SJSA1 (cell line): ENCODE data around the gene CALML5. TPM values are rescaled to one million over a fixed set of nuclear protein-coding genes. Genes with fewer than 3 reads are reported as not detected.

ENCODE experiments used
- DNase-seq, 2 experiments: peaks; one replicate each; pipeline ENCODE4 v3.0.0-alpha.2; 2015 to 2020; ENCODE audit warnings: low spot score in 2 of 2, low read depth in 1 of 2
- H3K27ac ChIP-seq: fragments of 250-450 bp; sonication (Bioruptor Pico); 2 replicates; pipeline ENCODE4 v1.5.1; 2020; ENCODE audit warnings: mild to moderate bottlenecking, moderate library complexity
- H3K27me3 ChIP-seq: fragments of 250-450 bp; sonication (Bioruptor Pico); replicated peaks from 2 replicates; pipeline ENCODE4 v1.5.1; 2020; ENCODE audit warnings: mild to moderate bottlenecking, moderate library complexity
- H3K36me3 ChIP-seq: fragments of 250-450 bp; sonication (Bioruptor Pico); 2 replicates; pipeline ENCODE4 v1.5.1; 2020; ENCODE audit warnings: mild to moderate bottlenecking
- H3K4me1 ChIP-seq: fragments of 250-450 bp; sonication (Bioruptor Pico); replicated peaks from 2 replicates; pipeline ENCODE4 v1.6.1; 2021; ENCODE audit warnings: mild to moderate bottlenecking
- H3K4me3 ChIP-seq: fragments of 250-450 bp; sonication (Bioruptor Pico); 2 replicates; pipeline ENCODE4 v1.5.1; 2020; ENCODE audit warnings: mild to moderate bottlenecking
- H3K9me3 ChIP-seq: fragments of 250-450 bp; sonication (Bioruptor Pico); replicated peaks from 2 replicates; pipeline ENCODE4 v1.5.1; 2020; ENCODE audit warnings: mild to moderate bottlenecking
- total RNA-seq: library from RNA; depleted of rRNA; stranded (reverse); fragments of >200 nt; shearing (Covaris generic); gene quantifications from 2 replicates; pipeline ENCODE4 v1.2.3, GENCODE V29; 2014; rRNA removed

CALML5 gene
- total RNA-seq, 1 experiment from 2014 or later: not detected

DNA sequence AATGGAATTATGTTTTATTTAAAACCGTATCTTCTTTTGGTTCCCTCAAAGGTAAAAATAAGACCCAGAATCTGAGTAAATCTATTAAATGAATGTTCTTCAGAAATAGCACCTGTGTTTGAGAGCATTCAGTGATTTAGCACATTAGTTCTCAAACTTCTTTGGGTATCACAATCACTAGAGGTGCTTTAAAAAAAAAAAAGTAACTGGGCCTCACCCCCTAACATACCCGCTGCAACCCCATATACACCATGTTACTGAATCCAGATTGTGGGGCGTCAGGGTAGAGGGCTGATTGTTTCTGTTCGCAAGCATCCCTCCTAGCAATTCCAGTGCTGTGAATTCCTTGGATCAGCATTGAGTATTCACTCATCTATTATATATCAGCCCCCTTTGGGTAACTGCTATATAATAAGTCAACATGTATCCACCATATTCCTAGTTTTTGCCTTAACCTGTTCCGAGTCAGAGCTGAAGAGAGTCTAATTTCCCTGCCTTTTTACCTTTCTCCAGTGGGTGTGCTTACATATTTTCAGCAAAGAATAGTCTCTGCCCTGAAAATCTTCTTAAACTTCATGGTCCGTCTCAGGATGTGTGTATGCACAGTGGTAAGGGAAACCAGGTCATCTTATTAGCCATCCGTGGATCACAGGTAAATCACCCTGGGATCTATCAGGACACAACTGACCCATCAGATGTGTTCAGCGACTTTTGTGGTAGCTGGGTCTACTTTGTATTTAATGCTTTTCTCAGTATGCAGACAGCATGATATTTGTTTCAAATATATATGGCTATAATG, 40.2 kb downstream of the CALML5 start:
- no peak overlapping the region for H3K4me3 ChIP-seq

GRCh38 chr10:5458425-5458824, 40.9 kb downstream of the CALML5 start:
- Histone ChIP-seq H3K27ac (no peak overlapping the region), H3K4me3 (no peak overlapping the region), H3K36me3 (peaks cover 78% of the 10 kb centered on the region), H3K9me3 (no peaks in the 10 kb centered on the region), H3K27me3 (no peaks in the 10 kb centered on the region), H3K4me1 (no peaks in the 10 kb centered on the region)
- no peak for DNase-seq

More for the DNA sequence above, 40.2 kb downstream of the CALML5 start:
- H3K36me3 ChIP-seq: peaks cover 70% of the 10 kb centered on the region
- no peaks in the 10 kb centered on the region for H3K9me3 ChIP-seq
- H3K27me3 ChIP-seq: no peaks in the 10 kb centered on the region
- H3K4me1 ChIP-seq: no peaks in the 10 kb centered on the region
- DNase-seq: no peak
- no peak overlapping the region for H3K27ac ChIP-seq

DNA sequence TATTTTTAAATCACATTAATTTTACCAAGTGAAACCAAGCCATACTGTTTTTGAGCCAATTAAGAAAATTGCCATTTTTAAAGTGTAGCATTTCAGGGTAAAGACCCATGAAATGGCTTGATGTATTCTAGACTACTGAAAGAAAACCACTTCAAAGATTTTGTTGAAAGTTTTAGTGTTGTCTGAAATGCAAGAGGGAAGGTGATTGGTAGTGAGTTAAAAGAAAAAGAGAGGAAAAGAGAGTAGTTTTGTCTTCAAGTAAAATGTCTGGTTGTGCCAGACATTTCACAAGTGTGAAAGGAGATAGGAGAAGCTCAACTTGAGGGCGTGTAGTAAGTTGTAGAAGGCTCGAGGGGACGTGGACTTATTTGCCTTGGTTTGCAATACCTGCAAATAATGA, 41.6 kb downstream of the CALML5 start:
- Histone ChIP-seq H3K27me3 (no peaks in the 10 kb centered on the region), H3K4me1 (no peaks in the 10 kb centered on the region), H3K27ac (no peak overlapping the region), H3K9me3 (no peaks in the 10 kb centered on the region), H3K36me3 (peaks cover 85% of the 10 kb centered on the region), H3K4me3 (no peak overlapping the region)
- DNase-seq: no peak

DNA sequence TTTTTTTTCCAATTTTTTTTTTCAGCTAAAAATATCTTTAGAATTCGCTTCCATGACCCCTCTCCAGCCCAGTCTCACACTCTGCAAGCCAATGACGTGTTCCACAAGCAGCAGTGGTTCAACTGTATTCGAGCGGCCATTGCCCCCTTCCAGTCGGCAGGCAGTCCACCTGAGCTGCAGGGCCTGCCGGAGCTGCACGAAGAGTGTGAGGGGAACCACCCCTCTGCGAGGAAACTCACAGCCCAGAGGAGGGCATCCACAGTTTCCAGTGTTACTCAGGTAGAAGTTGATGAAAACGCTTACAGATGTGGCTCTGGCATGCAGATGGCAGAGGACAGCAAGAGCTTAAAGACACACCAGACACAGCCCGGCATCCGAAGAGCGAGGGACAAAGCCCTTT, 42.8 kb downstream of the CALML5 start:
- Histone ChIP-seq H3K9me3 (no peaks in the 10 kb centered on the region), H3K4me1 (no peaks in the 10 kb centered on the region), H3K4me3 (no peak overlapping the region), H3K27me3 (no peaks in the 10 kb centered on the region), H3K36me3 (peaks cover 95% of the 10 kb centered on the region), H3K27ac (no peak overlapping the region)
- DNase-seq: no peak

GRCh38 chr10:5453749-5454489, 45.5 kb downstream of the CALML5 start:
- DNase-seq: no peak
- Histone ChIP-seq H3K4me1 (peaks cover 12% of the 10 kb centered on the region), H3K27me3 (no peaks in the 10 kb centered on the region), H3K27ac (no peak overlapping the region), H3K4me3 (no peak overlapping the region), H3K9me3 (no peaks in the 10 kb centered on the region), H3K36me3 (peaks cover 71% of the 10 kb centered on the region)

DNA sequence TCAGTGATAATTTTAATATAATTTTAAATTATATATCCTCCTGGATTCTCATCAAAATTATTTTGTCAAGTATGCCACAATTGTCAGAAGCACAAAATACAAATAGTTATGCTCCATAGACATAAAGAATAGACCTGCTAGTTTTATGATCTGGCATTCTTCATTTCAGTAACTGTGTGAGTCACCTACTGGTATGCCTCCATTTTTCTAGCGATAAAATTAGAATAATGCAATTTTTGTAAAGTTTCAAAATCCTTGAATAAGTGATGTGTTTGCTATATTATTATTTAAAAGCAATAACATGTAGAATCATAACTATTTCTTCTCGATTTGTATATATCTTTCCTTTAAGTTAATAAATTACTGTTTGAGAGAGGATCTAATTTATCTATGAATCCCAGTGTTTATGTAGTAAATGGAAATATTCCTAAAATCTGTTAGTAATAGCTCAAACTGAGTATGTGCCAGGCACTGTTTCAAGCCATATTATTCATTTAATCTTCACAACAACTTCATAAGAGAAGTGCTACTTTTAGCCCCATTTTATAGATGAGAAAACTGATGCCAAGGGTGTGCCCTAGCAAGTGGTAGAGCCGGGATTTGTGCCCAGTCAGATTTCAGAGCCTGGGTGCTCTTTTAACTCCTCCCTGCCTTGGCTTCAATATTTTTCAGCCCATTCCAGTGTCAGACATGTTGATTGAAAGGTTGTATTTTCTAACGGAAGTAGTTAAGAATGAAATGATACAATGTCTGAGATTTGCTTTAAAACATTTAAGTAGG, 48.6 kb downstream of the CALML5 start:
- no peaks in the 10 kb centered on the region for H3K9me3 ChIP-seq
- peaks cover 33% of the 10 kb centered on the region for H3K4me1 ChIP-seq
- H3K27me3 ChIP-seq: no peaks in the 10 kb centered on the region
- H3K4me3 ChIP-seq: no peak overlapping the region
- no peak for DNase-seq
- peaks cover 47% of the 10 kb centered on the region for H3K36me3 ChIP-seq
- H3K27ac ChIP-seq: no peak overlapping the region

- Histone ChIP-seq H3K36me3 (peaks cover 38% of the 10 kb centered on the region), H3K4me3 (no peak overlapping the region; the same call in 1 of the 2 replicates), H3K27ac (peak overlapping the region; percentile 50), H3K27me3 (no peaks in the 10 kb centered on the region), H3K4me1 (peaks cover 33% of the 10 kb centered on the region), H3K9me3 (no peaks in the 10 kb centered on the region)
- DNase-seq: peak in 1 of 2 experiments; percentile 59
These were observed 49.5 kb downstream of the CALML5 start for GRCh38 chr10:5449823-5450222.

DNA sequence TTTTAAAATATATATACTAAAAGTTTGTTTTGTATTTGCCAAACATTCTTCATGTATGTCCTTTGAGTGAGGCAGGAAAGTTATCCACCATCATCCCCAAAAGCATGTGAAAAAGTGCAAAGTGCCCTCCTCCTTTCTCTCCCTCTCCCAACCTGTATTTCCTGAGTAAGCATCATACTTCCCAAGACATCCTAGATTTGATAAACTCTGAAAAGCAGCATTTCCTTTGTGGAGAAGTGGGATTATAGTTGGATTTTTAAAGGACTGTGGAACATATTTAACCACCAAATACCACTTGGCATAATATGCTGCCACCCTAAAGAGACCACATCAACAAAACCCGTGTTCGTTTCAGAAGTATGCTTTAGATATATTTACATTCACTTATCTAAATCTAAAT, 50.1 kb downstream of the CALML5 start:
- peaks cover 32% of the 10 kb centered on the region for H3K36me3 ChIP-seq
- H3K4me1 ChIP-seq: peaks cover 33% of the 10 kb centered on the region
- H3K27me3 ChIP-seq: no peaks in the 10 kb centered on the region
- H3K9me3 ChIP-seq: no peaks in the 10 kb centered on the region
- no peak for DNase-seq
- H3K4me3 ChIP-seq: no peak overlapping the region; the same call in 1 of the 2 replicates
- peak overlapping the region; percentile 50 for H3K27ac ChIP-seq

Other genes starting within 250 kb of the CALML5 start
- gene UCN3, start 134.6 kb downstream of the CALML5 start, total RNA-seq: not detected in 2 replicates
- gene TUBAL3, start 94.7 kb downstream of the CALML5 start, total RNA-seq: not detected in 2 replicates
- 38.1 and 52.4 TPM in 2 replicates for gene NET1, start 87.0 kb downstream of the CALML5 start, total RNA-seq
- gene CALML3, start 25.4 kb upstream of the CALML5 start, total RNA-seq: not detected in 2 replicates
- gene ASB13, start 167.0 kb upstream of the CALML5 start, total RNA-seq: 4.2 and 6.8 TPM in 2 replicates
- 29.3 and 55.3 TPM in 2 replicates for gene TASOR2, start 185.3 kb upstream of the CALML5 start, total RNA-seq